Measurements from ENCODE around the gene CASK.

The CASK gene

GRCh38 chrX:41789374-41789773, 134.0 kb downstream of the CASK start:
- H3K27ac Mint-ChIP-seq = peak overlapping the region; percentile 6
- peaks cover 17% of the 10 kb centered on the region for H3K4me1 Mint-ChIP-seq
- H3K36me3 Mint-ChIP-seq (ENCODE audit: low read depth) = peaks cover 28% of the 10 kb centered on the region
- peaks cover 3% of the 10 kb centered on the region for H3K9me3 Mint-ChIP-seq
- H3K27me3 Mint-ChIP-seq (ENCODE audit: low read depth, poor library complexity) = no peaks in the 10 kb centered on the region
- H3K4me3 Mint-ChIP-seq = no peak overlapping the region
- no peak for DNase-seq
- no peak for TF ChIP-seq CTCF (IDR thresholded peaks at IDR 0.05)

- H3K4me3 Mint-ChIP-seq = no peak overlapping the region
- H3K27me3 Mint-ChIP-seq (ENCODE audit: low read depth, poor library complexity) = no peaks in the 10 kb centered on the region
- H3K36me3 Mint-ChIP-seq (ENCODE audit: low read depth) = peaks cover 36% of the 10 kb centered on the region
- no peak for DNase-seq
- H3K27ac Mint-ChIP-seq = peak overlapping the region; percentile 89
- TF ChIP-seq CTCF (IDR thresholded peaks at IDR 0.05) = no peak
- H3K4me1 Mint-ChIP-seq = peaks cover 29% of the 10 kb centered on the region
- peaks cover 3% of the 10 kb centered on the region for H3K9me3 Mint-ChIP-seq
These were observed 137.7 kb downstream of the CASK start for GRCh38 chrX:41785685-41786084.

GRCh38 chrX:41781500-41781899, 141.9 kb downstream of the CASK start:
- TF ChIP-seq CTCF (IDR thresholded peaks at IDR 0.05) = peak; percentile 74
- Mint-ChIP-seq H3K27ac (no peak overlapping the region), H3K4me3 (no peak overlapping the region), H3K4me1 (peaks cover 19% of the 10 kb centered on the region), H3K27me3 (ENCODE audit: low read depth, poor library complexity) (no peaks in the 10 kb centered on the region), H3K36me3 (ENCODE audit: low read depth) (peaks cover 39% of the 10 kb centered on the region), H3K9me3 (peaks cover 13% of the 10 kb centered on the region)
- DNase-seq = no peak

GRCh38 chrX:41779941-41780340, 143.4 kb downstream of the CASK start:
- Mint-ChIP-seq H3K4me3 (no peak overlapping the region), H3K36me3 (ENCODE audit: low read depth) (peaks cover 33% of the 10 kb centered on the region), H3K4me1 (peaks cover 12% of the 10 kb centered on the region), H3K27ac (no peak overlapping the region), H3K9me3 (peaks cover 14% of the 10 kb centered on the region), H3K27me3 (ENCODE audit: low read depth, poor library complexity) (no peaks in the 10 kb centered on the region)
- no peak for DNase-seq
- TF ChIP-seq CTCF (IDR thresholded peaks at IDR 0.05) = no peak

- Mint-ChIP-seq H3K27me3 (ENCODE audit: low read depth, poor library complexity) (no peaks in the 10 kb centered on the region), H3K36me3 (ENCODE audit: low read depth) (peaks cover 30% of the 10 kb centered on the region), H3K4me1 (peaks cover 9% of the 10 kb centered on the region), H3K9me3 (peaks cover 14% of the 10 kb centered on the region), H3K27ac (no peak overlapping the region), H3K4me3 (no peak overlapping the region)
- no peak for TF ChIP-seq CTCF (IDR thresholded peaks at IDR 0.05)
- no peak for DNase-seq
These were observed 144.3 kb downstream of the CASK start for GRCh38 chrX:41779030-41779564.

GRCh38 chrX:41761702-41762101, 161.7 kb downstream of the CASK start:
- TF ChIP-seq CTCF (IDR thresholded peaks at IDR 0.05) = no peak
- no peak overlapping the region for H3K27ac Mint-ChIP-seq
- no peaks in the 10 kb centered on the region for H3K36me3 Mint-ChIP-seq (ENCODE audit: low read depth)
- peaks cover 5% of the 10 kb centered on the region for H3K9me3 Mint-ChIP-seq
- H3K4me1 Mint-ChIP-seq = no peaks in the 10 kb centered on the region
- H3K27me3 Mint-ChIP-seq (ENCODE audit: low read depth, poor library complexity) = no peaks in the 10 kb centered on the region
- no peak for DNase-seq
- no peak overlapping the region for H3K4me3 Mint-ChIP-seq
